CD4-positive, alpha-beta T cell treated with Interleukin-6 for 4 hours (primary cell): Measurements from ENCODE around the gene PTRHD1.
"Not testable (repeated sequence)": the region's sequence is repeated elsewhere in the genome, so short reads cannot be mapped to it uniquely, and the experiment has no call there.

ENCODE experiments used
- DNase-seq: peaks from one replicate; pipeline ENCODE4 v3.0.0-alpha.2; 2020; ENCODE audit warnings: mixed read lengths

Gene PTRHD1

DNA sequence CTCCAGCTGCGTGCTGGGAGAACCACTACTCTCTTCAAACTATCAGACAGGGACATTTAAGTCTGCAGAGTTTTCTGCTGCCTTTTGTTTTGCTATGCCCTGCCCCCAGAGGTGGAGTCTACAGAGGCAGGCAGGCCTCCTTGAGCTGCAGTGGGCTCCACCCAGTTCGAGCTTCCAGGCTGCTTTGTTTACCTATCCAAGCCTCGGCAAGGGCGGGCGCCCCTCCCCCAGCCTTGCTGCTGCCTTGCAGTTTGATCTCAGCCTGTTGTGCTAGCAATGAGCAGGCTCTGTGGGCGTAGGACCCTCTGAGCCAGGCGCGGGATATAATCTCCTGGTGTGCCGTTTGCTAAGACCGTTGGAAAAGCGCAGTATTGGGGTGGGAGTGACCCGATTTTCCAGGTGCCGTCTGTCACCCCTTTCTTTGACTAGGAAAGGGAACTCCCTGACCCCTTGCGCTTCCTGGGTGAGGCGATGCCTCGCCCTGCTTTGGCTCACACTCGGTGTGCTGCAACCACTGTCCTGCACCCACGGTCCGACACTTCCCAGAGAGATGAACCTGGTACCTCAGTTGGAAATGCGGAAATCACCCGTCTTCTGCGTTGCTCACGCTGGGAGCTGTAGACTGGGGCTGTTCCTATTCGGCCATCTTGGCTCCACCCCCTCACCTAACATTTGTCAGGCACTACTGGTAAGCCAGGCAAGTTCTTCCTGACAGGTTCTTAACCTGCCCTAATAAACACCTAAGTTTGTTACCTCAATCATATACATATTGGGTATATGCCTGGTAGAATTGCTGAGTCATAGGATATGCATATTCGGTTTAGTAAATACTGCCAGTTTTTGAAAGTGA is 12.8 kb upstream of the PTRHD1 start:
- DNase-seq = not testable (repeated sequence)

DNA sequence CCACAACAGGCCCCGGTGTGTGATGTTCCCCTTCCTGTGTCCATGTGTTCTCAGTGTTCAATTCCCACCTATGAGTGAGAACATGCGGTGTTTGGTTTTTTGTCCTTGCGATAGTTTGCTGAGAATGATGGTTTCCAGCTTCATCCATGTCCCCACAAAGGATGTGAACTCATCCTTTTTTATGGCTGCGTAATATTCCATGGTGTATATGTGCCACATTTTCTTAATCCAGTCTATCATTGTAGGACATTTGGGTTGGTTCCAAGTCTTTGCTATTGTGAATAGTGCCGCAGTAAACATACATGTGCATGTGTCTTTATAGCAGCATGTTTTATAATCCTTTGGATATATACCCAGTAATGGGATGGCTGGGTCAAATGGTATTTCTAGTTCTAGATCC is 7.3 kb upstream of the PTRHD1 start:
- not testable (repeated sequence) for DNase-seq

DNA sequence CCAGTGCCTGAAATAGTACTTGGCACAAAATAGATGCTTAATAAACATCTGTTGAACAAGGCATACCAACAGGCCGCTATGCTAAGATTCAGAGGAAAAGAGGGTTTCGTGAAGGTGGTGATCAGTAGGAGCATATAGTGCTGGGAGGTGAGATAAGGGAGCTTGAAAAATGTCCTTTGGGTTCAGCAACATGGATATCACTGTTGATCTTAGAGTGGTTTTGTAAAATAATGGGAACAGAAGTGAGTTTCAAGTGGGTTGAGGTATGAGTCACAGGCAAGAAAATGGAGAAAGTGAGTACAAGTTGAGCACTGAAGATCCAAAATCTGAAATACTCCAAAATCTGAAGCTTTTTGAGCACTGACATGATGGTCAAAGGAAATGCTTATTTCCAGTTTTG is 4.5 kb upstream of the PTRHD1 start:
- DNase-seq = no peak

DNA sequence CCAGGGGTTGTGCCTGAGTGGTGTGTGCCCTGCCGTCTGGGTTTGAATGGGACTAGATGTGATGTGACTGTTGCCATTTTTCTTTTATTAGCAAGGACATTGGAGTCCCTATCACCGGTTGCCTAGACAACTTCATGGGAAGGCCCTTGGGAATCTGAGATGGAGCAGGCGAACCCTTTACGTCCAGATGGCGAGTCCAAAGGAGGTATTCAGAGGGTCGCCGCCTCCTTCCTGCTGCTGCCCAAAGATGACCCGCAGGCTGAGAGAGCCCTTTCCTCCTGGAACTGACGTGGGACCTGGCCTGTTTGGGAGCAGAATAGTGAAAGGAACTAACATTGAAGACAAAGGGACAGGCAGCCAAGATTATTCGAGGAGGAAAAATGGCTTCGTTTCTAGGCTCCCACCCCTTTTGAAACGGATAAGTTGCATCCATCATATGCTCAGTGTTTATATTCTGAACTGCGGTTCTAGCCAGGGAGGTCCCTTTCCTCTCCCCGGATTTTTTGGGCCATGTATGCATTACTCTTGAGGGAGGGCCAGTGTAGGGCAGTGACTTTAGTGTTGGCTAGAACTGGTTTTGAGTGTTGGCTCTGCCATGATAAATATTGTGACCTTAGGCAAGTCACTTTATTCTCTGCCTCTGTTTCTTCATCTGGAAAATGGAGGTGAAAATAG is 707 bp upstream of the PTRHD1 start:
- DNase-seq = no peak

DNA sequence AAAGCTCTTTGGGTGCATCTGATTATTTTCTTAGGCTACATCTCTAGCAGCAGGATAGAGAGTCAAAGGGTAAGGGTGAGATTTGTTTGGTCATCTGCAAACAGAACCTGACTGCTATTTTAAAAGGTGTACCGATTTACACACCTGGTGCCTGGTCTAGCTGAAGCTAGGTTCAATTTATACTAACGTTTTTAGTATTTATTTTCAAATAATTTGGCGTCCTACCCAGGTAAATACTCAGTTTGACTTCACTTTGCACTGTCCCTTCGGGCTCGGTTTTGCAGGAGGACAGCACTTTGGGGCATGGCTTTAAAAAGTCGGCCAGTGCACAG is 683 bp downstream of the PTRHD1 start:
- DNase-seq = no peak

DNA sequence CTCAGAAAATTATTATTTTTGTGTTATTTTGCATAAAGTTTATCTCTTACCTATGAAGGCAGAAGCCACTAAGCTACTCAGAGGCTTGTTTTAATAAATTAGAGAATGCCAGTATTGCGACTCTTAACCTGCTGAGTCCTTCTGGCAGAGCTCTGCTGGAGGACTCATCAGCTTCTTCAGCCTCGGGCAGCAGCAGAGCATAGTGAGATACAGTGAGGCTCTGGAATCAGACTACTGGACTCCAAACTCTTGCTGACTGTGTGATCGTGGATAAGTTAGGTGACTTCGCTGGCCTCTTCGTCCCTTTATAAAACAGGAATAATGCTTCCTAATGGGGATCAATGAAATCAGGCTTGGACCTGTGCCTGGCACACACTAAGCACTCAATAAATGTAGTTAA is 1.7 kb downstream of the PTRHD1 start:
- no peak for DNase-seq

DNA sequence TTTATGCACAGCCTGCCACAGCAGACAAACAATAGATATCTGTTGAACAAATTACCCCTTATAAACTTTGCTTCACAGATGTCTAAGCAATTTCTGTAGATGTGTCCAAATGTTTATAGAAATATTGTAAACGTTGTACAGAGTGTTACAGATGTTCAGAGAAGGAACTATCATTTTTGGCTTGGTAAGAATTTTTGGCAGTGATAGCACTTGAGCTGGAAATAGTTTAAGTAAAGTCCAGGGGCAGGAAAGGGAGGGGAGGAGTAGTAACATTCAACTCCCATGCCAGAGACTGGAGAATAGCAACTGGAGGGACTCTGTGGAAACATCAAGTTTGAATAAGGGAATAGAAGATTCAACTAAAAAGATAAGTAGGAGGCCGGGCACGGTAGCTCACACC is 4.4 kb downstream of the PTRHD1 start:
- DNase-seq = no peak

DNA sequence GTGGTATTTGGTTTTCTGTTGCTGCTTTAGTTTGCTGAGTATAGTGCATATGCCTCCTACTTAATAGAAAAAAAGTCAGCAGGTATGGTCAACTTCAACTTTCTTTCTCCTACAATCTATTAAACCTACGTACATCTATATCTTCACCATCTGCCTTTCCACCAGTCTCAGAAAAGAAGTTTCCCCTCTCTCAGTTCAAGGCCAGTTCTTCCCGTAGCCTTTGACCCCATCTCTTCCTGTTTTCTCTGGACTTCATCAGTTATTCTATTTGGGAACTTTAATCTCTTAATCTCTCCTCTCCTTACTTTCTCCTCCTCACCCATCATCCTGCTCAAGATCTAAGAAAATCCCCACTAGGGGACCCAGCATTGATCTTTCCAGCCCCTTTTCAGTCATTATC is 5.7 kb downstream of the PTRHD1 start:
- no peak for DNase-seq

DNA sequence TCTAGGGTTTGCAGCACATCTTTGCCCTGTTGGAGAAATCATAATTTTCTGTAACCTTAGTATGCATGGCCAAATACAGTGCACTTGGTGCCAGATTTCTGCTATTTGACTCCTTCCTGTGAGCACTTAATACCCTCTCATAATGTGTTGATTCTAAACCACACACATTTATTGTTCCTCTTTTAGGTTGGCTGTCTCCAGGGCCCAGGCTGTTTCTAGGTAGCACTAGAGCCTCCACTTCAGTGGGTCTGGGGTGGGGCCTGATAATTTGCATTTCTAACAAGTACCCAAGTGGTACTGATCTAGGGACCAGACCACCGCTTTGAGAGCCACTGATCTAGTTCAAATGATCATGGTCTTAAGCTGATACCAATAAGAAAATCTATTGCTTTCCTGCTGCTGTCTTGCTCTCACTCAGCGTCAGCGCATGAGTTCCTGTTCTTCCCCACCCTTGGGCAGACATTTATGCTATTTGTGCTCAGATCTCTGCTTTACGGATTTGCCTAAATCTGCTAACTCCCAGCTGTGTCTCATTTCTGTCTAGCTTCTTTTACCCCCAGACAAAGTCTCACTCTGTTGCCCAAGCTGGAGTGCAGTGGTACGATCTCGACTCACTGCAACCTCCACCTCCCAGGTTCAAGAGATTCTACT is 7.4 kb downstream of the PTRHD1 start:
- DNase-seq = no peak

DNA sequence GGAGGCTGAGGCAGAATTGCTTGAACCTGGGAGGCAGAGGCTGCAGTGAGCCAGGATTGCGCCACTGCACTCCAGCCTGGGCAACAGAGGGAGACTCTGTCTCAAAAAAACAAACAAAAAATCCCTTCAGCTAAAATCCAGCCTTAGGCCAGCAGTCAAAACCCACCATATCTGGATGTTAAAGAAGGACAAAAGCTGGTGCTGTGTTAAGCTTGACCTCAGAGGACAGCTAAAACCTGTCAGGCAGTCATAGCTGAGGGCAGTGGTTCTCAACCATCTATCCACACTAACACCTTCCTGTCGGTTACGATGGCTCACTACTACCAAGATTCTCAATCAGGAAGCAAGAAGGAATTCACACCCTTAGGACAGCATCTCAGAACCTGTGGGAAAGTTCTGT is 9.6 kb downstream of the PTRHD1 start:
- DNase-seq = no peak

DNA sequence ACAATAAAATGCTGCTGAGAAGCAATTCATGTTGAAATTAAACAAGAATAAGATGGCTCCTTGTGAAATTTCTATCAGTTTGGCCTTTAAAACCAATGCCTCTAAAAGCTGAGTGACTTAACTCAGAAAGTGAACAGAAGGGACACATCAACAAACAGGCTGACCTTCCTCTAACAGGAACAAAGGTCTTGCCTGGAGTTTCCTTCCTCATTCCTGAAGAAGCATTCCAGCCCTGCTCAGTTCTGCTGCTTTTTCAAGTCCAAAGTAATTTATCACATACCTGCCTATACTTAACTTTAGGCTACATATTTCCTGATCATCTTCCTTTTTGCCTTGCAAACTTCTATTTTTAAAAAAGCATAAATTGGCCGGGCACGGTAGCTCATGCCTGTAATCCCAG is 14.1 kb downstream of the PTRHD1 start:
- DNase-seq = no peak

DNA sequence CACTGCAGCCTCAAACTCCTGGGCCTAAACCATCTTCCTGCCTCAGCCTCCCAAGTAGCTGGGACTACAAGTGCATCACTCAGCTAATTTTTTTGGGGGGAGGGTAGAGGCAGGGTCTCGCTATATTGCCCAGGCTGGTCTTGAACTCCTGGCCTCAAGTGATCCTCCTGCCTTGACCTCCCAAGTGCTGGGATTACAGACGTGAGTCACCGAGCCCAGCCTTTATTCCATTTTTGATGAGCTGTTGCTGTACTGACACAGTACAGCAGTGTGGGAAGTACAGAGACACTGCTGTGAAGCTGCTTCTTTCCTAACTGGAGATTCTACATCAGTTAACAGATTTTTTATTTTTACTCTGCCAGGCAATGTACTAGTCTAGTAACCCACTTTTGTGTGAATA is 18.8 kb downstream of the PTRHD1 start:
- no peak for DNase-seq

DNA sequence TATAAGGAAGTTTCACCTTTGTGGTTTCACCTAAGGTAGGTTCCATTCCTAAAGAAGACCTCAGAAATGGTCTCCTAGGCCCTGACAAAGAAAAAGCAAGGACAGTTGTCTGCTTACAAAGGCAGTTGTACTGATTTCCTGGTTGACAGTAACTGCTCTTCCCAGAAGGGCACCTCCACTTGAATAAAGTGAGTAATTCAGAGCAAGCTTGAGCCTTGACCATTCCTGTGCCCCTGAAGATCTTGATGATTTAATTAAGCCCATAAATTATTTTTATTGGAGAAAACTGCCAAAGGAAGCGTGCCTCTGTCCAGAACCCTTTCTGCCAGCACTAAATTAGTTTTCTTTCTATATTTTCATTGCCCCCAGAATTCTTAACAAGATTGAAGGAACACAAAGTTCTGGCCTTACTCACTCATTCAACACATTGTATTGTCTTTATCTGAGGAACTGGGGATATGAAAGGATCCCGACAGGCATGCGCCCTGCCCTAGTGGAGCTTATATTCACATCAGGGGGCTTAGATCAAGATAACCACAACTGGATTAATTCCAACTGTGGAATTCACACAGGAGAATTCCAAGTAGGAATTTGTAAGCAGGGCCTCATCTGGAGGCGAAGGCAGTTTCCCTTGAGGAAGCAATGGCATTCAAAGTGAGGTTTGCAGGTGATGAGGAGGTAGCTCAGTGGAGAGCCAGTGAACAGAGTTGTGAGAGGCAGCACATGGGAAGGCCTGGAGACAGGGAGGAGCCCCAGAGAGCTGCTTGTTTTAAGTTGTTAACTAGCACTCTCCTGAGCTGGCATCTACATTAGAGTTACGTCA is 21.2 kb downstream of the PTRHD1 start:
- DNase-seq = no peak

DNA sequence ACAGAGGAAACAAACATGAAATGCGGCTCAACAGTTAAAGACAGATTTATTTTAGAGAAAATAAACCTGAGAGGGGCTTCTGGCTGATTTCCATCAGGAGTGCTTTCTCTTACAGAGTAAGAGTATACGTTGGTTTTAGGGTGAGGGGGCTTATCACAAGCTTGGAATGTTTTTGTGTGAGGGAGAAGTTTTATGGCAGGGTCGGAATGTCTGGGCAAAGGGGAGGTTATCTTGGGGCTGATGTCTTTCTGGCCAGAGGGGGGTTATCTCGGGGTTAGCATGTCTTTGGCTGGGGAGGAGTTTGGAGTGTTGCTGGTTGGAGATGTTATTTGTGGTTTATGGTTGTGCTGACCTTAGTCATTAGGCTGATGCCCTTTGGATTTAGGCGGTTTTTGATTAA is 22.1 kb downstream of the PTRHD1 start:
- DNase-seq = no peak

DNA sequence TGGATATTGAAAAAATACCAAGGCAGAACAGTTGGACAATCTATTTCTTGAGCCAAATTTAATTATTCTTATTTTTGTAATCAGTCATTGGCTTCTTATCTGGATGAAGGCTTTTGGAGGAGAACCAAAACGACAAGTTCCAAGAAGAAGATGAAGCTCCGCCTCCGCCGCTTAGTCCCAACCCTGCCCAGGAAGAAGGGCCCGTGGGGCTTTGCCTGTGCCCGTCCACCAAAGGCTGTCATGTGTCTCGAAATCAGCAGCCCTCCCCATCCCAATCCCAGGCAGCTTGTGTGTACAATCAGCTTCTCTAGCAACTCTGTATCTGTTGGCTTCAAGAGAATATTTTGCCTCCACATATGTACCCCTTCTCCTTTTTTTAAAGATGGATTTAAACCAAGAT is 24.6 kb downstream of the PTRHD1 start:
- DNase-seq = no peak

DNA sequence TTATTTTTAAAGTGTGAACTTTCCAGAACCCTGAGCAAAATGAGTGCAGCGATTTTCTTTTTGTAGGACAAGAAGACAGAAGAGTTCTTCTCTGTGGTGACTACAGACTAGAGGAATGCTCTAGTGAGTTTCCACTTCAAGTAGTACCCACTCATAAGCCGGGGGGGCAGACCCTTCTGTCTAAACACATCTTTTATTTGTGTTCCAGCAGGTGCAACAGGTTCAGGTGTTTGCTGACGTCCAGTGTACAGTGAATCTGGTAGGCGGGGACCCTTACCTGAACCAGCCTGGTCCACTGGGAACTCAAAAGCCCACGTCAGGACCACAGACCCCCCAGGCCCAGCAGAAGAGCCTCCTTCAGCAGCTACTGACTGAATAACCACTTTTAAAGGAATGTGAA is 25.2 kb downstream of the PTRHD1 start:
- no peak for DNase-seq

DNA sequence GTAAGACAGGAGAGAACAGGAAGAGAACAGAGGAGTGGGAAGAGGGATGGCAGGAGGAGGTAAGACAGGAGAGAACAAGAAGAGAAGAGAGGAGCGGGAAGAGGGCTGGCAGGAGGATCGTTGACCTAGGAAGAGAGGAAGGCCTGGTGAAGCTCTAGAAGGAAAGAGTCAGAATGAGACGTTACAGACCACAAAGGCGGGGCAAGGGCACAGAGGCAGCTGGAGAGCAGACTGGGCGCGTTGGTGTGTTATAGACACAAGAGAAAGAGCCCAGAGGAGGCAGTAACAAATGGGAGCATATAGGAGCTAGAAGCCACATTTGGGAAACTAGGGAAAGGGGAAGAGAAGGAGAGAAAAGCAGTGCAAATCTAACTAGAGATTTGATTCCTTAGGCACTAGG is 26.6 kb downstream of the PTRHD1 start:
- no peak for DNase-seq

DNA sequence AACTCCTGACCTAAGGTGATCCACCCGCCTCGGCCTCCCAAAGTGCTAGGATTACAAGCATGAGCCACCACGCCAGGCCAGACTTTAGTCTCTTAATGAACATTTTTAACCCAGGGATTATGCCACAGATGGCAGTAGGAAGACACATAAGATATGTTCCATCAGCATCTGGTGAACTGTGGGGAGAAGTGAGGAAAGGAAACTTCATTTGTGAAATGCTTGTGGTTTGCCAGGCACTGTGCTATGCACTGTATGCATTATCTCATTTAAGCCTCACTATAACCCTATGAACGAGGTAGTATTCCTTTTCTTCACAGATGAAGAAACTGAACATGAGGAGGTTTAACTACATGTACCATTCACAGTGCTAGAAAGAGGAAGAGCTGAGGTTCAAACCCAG is 29.3 kb downstream of the PTRHD1 start:
- DNase-seq = no peak

DNA sequence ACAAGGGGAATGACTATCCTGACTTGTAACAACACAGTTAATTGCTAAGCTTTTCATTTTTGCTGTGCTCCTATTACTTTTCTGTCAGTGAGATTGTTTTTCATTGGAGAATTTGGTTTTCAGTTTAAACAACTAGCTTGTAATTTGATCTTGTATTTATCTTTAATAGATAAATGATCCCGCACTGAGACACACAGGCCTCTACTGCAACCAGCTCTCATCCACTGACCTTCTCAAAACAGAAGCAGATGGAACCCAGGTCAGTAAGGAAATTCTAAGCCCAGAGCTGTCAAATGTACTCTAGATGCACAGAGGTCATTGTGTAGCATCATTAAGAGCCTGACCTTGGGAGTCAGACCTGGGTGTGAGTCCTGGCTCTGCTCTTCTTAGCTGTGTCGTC is 30.7 kb downstream of the PTRHD1 start:
- no peak for DNase-seq

DNA sequence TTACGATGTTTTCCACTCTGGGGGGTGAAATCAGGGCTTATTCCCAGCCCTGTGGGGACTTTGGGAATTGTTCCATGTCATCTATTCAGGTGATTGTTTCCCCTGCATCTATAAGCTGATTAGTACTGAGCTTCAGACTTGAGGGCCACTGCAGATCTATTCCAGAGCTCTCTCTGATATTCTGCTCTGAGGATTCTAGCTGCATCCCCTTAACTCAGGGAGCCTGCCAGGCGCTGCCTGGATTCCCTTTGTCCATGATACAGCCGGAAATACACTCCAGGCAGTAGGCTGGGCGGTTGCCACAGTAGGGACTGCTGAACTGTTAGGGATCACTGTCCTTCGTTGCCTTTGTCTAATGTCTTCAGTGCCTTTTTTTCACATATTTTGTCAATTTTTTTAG is 31.3 kb downstream of the PTRHD1 start:
- DNase-seq = no peak

DNA sequence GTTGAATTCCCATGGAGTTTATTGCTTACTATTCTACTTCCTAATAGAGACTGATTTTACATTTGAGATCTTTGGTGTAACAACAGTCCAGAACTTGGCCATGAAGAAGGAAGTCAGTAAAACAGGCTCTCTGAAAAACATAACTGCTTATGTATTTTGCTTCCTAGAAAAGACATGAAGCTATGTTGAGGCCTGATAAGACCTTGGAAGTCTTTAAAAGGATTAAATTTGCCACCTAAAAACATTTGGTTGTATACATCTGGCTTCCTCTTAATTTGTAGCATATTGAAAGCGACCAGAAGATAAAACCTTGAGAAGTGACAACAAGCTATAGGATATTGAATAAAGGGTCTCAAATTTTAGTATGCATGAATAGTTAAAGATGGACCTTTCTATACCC is 36.4 kb downstream of the PTRHD1 start:
- DNase-seq = no peak

DNA sequence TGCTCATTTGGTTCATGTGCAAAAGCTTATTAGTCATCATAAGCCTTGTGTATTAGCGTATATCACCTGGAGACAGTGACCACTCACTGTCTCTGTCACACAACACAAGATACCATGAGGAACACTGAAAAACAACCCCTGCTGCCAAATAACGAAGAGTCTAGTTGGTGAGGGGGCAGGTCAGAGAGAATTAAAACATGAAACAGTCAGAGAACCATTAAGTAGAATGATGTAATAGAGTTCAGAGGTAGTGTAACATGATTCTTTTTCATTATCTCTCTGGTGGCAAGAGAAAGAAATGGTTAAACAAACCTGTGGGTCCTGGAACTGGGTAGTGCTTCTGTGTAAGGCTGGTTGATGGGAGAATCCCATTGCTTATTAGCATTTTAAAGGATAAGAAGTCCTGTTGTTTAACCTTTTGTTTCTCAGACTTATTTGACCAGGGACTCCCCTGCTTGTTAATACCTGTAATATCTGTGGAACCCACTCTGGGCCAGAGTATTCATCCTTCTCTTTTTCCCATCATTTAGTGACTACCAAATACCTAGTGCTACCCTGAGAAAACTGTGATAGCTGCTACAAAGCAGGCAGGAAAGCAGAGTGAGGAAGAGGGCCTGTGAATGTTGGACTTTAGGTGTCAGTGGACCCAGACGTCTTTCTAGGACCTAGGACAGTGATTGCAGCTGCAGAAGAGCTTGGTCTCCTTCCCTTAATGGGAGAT is 38.0 kb downstream of the PTRHD1 start:
- DNase-seq = no peak
